Measurements from ENCODE around the gene SNED1.

SNED1 gene

DNA sequence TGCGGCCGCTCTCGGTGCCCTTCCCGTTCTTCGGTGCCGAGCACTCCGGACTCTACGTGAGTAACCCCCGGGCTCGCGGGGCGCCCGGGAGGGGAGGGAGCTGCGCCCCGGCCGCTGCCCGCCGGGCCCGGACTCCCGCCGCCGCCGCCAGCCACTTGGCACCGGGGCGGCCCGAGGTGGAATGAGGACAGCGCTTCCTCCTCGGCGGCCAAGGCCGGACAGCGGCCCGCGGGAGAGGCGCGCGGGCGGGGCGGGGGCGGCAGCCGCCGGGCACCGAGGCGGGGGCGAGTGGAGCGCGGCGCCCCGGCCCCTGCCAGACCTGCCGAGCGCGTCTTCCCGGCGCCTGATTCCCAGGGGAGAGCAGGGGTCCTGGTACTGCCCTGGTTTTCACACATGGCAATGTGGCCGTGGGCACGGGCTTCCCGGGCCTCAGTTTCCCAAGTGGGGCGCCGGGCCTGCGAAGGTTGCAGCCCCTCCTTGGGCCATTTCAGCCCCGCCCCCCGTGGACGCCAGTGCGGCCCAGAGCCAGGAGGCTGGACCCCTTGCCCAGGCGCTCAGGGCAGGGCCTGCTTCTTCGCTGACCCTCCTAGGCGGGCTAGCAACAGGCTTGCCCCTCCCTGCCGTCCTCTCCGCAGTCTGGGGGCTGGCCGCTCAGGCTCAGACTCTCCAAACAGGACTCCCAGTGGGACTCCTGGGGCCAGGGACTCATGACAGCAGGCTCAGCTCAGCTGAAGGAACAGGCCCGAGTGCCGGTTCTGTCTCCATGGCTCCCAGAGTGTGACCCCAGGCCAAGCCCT, 775 bp downstream of the SNED1 start:
- Histone ChIP-seq H3K4me1 (ENCODE audit: low read depth, poor library complexity, severe bottlenecking) (no peaks in the 10 kb centered on the region), H3K27ac (no peak overlapping the region), H4K20me1 (ENCODE audit: insufficient read depth) (no peaks in the 10 kb centered on the region), H2AFZ (ENCODE audit: low read depth) (no peak overlapping the region), H3K27me3 (ENCODE audit: insufficient read depth, low read depth) (peaks cover 13% of the 10 kb centered on the region; the same call in 1 of the 2 replicates), H3K4me3 (IDR thresholded peaks at IDR 0.05; ENCODE audit: insufficient read depth, low read depth, low read length) (no peak overlapping the region), H3K9ac (no peak overlapping the region), H3K4me2 (no peak overlapping the region), H3K36me3 (ENCODE audit: insufficient read depth) (no peaks in the 10 kb centered on the region), H3K79me2 (ENCODE audit: insufficient read depth, low read depth) (no peaks in the 10 kb centered on the region)
- TF ChIP-seq, protein P1, sequence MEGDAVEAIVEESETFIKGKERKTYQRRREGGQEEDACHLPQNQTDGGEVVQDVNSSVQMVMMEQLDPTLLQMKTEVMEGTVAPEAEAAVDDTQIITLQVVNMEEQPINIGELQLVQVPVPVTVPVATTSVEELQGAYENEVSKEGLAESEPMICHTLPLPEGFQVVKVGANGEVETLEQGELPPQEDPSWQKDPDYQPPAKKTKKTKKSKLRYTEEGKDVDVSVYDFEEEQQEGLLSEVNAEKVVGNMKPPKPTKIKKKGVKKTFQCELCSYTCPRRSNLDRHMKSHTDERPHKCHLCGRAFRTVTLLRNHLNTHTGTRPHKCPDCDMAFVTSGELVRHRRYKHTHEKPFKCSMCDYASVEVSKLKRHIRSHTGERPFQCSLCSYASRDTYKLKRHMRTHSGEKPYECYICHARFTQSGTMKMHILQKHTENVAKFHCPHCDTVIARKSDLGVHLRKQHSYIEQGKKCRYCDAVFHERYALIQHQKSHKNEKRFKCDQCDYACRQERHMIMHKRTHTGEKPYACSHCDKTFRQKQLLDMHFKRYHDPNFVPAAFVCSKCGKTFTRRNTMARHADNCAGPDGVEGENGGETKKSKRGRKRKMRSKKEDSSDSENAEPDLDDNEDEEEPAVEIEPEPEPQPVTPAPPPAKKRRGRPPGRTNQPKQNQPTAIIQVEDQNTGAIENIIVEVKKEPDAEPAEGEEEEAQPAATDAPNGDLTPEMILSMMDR (conservative IDR thresholded peaks at IDR 0.05; ENCODE audit: low read depth, low read length): no peak

DNA sequence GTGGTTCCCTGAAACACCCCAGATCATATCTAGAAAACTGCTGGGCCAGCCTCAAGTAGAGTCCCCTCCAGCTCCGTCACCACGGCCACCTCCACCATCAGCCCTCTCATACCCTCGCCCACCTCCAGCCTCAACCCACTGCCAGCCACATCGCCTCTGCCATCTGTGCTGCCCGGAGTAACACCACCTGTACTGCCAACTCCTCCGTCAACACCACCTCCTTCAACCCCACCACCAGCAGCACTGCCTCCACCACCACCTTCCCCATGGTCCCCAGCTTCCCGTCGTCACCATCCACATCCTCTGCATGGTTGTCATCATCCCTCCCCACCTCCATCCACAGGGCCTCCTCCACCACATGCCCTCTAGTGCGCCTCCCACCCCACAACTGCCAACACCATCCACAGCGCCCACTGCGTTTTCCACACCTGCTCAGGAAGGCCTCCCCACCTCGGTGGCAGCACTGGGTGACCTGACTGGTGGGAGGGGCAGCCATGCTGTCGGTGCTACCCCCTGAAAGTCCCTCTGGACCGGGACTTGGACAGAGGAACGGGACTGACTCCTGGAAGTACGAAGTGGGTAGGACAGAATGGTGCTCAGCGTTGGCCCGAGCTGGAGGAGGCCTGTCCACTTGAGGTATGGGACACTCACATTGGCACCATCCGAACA, 1.6 kb downstream of the SNED1 start:
- Histone ChIP-seq H3K79me2 (ENCODE audit: insufficient read depth, low read depth) (no peaks in the 10 kb centered on the region), H3K4me2 (no peak overlapping the region), H3K36me3 (ENCODE audit: insufficient read depth) (no peaks in the 10 kb centered on the region), H3K27ac (no peak overlapping the region), H4K20me1 (ENCODE audit: insufficient read depth) (no peaks in the 10 kb centered on the region), H3K27me3 (ENCODE audit: insufficient read depth, low read depth) (peaks cover 13% of the 10 kb centered on the region; the same call in 1 of the 2 replicates), H3K4me3 (IDR thresholded peaks at IDR 0.05; ENCODE audit: insufficient read depth, low read depth, low read length) (no peak overlapping the region), H3K9ac (no peak overlapping the region), H2AFZ (ENCODE audit: low read depth) (no peak overlapping the region), H3K4me1 (ENCODE audit: low read depth, poor library complexity, severe bottlenecking) (no peaks in the 10 kb centered on the region)
- TF ChIP-seq, protein P1 (conservative IDR thresholded peaks at IDR 0.05; ENCODE audit: low read depth, low read length): no peak

DNA sequence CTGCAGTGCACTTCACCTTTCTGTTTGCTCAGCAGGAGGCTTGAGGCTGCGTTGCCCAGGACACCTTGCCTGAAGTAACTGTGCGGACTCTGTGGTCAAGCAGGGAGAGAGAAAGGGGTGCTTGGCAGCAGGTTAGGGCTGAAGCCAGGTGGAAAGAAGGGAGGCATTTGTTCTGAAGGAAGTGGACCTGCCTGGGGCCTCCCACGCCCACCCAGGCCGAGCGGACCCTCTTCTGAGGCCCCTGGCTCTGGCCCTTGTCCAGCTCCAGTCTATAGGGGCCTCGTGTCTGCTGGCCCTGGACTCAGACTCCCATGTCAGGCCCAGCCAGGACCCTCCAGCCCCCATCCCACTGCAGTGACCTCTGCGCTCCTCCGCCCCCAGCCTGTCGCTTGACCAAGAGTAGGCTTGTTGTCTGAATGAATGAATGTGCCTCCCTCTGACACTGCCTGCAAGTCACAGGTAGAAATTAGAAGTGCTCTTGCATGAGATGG, 2.5 kb downstream of the SNED1 start:
- TF ChIP-seq, protein P1 (conservative IDR thresholded peaks at IDR 0.05; ENCODE audit: low read depth, low read length): no peak
- no peaks in the 10 kb centered on the region for H3K4me1 ChIP-seq (ENCODE audit: low read depth, poor library complexity, severe bottlenecking)
- no peak overlapping the region for H3K27ac ChIP-seq
- no peaks in the 10 kb centered on the region for H3K36me3 ChIP-seq (ENCODE audit: insufficient read depth)
- no peak overlapping the region for H2AFZ ChIP-seq (ENCODE audit: low read depth)
- H3K4me2 ChIP-seq: no peak overlapping the region
- no peaks in the 10 kb centered on the region for H4K20me1 ChIP-seq (ENCODE audit: insufficient read depth)
- H3K4me3 ChIP-seq (IDR thresholded peaks at IDR 0.05; ENCODE audit: insufficient read depth, low read depth, low read length): no peak overlapping the region
- H3K79me2 ChIP-seq (ENCODE audit: insufficient read depth, low read depth): no peaks in the 10 kb centered on the region
- peaks cover 4% of the 10 kb centered on the region; the same call in 1 of the 2 replicates for H3K27me3 ChIP-seq (ENCODE audit: insufficient read depth, low read depth)
- H3K9ac ChIP-seq: no peak overlapping the region

DNA sequence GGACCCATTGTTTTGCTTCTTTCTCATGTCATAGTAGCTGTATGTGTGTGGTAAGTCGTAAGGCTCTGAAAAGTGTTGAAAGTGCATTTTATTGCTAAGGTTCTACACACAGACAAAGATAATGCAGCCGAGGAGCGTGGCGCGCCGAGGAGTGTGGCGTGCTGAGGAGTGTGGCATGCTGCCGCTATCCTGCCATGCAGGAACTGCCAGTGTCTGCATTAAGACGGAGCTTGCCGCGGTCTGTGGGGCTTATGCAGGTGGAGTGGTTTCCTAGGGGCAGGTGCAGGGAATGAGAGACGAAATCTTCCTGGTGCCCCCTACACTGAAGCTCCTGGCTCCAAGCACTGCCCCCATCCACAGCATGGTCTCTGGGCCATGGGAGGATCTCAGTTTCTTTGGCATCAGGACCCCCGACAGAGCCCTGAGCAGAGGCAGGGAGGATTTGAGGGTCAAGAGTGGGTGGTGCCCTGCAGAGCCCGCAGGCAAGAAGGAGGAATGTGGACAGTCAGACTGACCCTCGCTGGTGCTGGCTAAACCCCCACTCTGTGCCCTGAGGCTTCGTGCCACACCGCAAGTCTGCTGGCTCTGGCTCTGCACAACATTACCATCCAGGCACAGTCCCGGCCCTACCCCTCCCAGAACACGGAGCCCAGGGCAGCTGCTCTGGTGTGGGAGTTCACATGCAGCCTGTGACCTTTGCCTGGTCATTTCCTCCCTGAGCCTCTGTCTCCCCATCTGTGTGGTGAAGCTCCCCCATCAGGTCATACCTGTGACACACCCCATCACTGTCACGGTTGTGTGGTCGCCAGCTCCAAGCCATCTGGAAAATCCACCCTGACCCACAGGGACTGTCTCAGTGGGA, 3.2 kb downstream of the SNED1 start:
- H3K27ac ChIP-seq: no peak overlapping the region
- no peaks in the 10 kb centered on the region for H3K36me3 ChIP-seq (ENCODE audit: insufficient read depth)
- TF ChIP-seq, protein P1 (conservative IDR thresholded peaks at IDR 0.05; ENCODE audit: low read depth, low read length): no peak

More for the DNA sequence above, 3.2 kb downstream of the SNED1 start:
- no peaks in the 10 kb centered on the region for H3K4me1 ChIP-seq (ENCODE audit: low read depth, poor library complexity, severe bottlenecking)
- no peak overlapping the region for H3K4me3 ChIP-seq (IDR thresholded peaks at IDR 0.05; ENCODE audit: insufficient read depth, low read depth, low read length)
- peaks cover 5% of the 10 kb centered on the region; the same call in 1 of the 2 replicates for H3K27me3 ChIP-seq (ENCODE audit: insufficient read depth, low read depth)
- H3K4me2 ChIP-seq: no peak overlapping the region
- H3K79me2 ChIP-seq (ENCODE audit: insufficient read depth, low read depth): no peaks in the 10 kb centered on the region
- H4K20me1 ChIP-seq (ENCODE audit: insufficient read depth): no peaks in the 10 kb centered on the region
- no peak overlapping the region for H2AFZ ChIP-seq (ENCODE audit: low read depth)
- no peak overlapping the region for H3K9ac ChIP-seq
